Muscle layer of colon (tissue), 2 donors: ENCODE results near the gene GNB3.
"Not testable (repeated sequence)": the region's sequence is repeated elsewhere in the genome, so short reads cannot be mapped to it uniquely, and the experiment has no call there.

Experiments used
- H3K27ac ChIP-seq: one replicate; pipeline ENCODE4 v1.7.0; 2013; ENCODE audit warnings: low read depth, mild to moderate bottlenecking, low read length, moderate library complexity
- H3K27me3 ChIP-seq, 2 donors: one replicate each; pipeline ENCODE4 v1.7.0; 2013; ENCODE audit warnings: low read length in 2 of 2, mild to moderate bottlenecking in 2 of 2; ENCODE audit not compliant: insufficient read depth in 2 of 2, control insufficient read depth in 1 of 2
- H3K36me3 ChIP-seq: one replicate; pipeline ENCODE4 v1.7.0; 2013; ENCODE audit warnings: mild to moderate bottlenecking, low read length; ENCODE audit not compliant: insufficient read depth
- H3K4me1 ChIP-seq: one replicate; pipeline ENCODE4 v1.7.0; 2013; ENCODE audit warnings: mild to moderate bottlenecking, low read length; ENCODE audit not compliant: insufficient read depth
- H3K4me3 ChIP-seq, 2 donors: one replicate each; pipeline ENCODE4 v1.7.0; 2013; ENCODE audit warnings: low read length in 2 of 2, low read depth in 1 of 2, mild to moderate bottlenecking in 1 of 2, moderate library complexity in 1 of 2
- H3K9ac ChIP-seq: one replicate; pipeline ENCODE4 v1.7.0; 2013; ENCODE audit warnings: low read length
- H3K9me3 ChIP-seq: one replicate; pipeline ENCODE4 v1.7.0; 2013; ENCODE audit warnings: mild to moderate bottlenecking, low read length
- donor health status: abdominal sarcoma.
- donor health status: Adenocarcinoma of cecum.

Gene GNB3

DNA sequence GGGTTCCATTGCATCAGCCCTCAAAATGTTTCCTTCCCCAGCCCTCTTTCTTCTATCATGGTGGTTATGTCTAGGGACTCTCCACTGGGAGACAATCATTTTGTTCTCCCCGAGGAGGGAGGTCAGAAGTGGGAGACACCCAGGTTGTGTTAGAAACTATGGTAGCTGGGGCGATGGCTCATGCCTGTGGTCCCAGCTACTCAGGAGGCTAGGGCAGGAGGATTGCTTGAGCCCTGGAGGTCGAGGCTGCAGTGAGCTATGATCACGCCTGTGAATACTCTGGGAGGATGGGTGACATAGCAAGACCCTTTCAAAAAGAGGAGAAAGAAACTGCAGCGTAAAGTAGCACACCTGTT, 50.9 kb downstream of the GNB3 start:
- Histone ChIP-seq H3K36me3 (no peaks in the 10 kb centered on the region), H3K27me3 (no peaks in the 10 kb centered on the region), H3K9ac (peak overlapping the region; percentile 91), H3K4me1 (peaks cover 11% of the 10 kb centered on the region), H3K27ac (peak overlapping the region; percentile 49), H3K9me3 (no peaks in the 10 kb centered on the region), H3K4me3 (peak overlapping the region in 1 of 2 donors; percentile 82)

- not testable (repeated sequence) for H3K4me3 ChIP-seq, H3K9ac ChIP-seq, H3K36me3 ChIP-seq, H3K27ac ChIP-seq, H3K9me3 ChIP-seq, H3K27me3 ChIP-seq
- peaks cover 11% of the 10 kb centered on the region for H3K4me1 ChIP-seq
Measured at GRCh38 chr12:6892683-6893082, 52.0 kb downstream of the GNB3 start.

- Histone ChIP-seq H3K9me3 (no peaks in the 10 kb centered on the region), H3K9ac (no peak overlapping the region), H3K4me1 (peaks cover 11% of the 10 kb centered on the region), H3K27me3 (no peaks in the 10 kb centered on the region), H3K36me3 (no peaks in the 10 kb centered on the region), H3K4me3 (no peak overlapping the region), H3K27ac (no peak overlapping the region)
Measured at GRCh38 chr12:6894321-6894720, 53.6 kb downstream of the GNB3 start.
